HG03135 (cell line): ENCODE data around the gene SLC44A1.

Experiments used
- ATAC-seq: cut with Tn5 transposase; IDR thresholded peaks from one replicate; pipeline ENCODE4 v1.9.1; 2021; ENCODE audit warnings: mild to moderate bottlenecking, moderate library complexity; ENCODE audit not compliant: unreplicated experiment

SLC44A1 gene

GRCh38 chr9:105421154-105421553, 176.7 kb downstream of the SLC44A1 start:
- no peak for ATAC-seq

- no peak for ATAC-seq
These were observed 177.4 kb downstream of the SLC44A1 start for GRCh38 chr9:105421864-105422263.

GRCh38 chr9:105425816-105426433, 181.5 kb downstream of the SLC44A1 start:
- ATAC-seq: peak; percentile 67

- ATAC-seq: no peak
These were observed 182.2 kb downstream of the SLC44A1 start for GRCh38 chr9:105426657-105427056.

- no peak for ATAC-seq
These were observed 187.2 kb downstream of the SLC44A1 start for GRCh38 chr9:105431424-105432246.

- ATAC-seq: no peak
These were observed 187.9 kb downstream of the SLC44A1 start for GRCh38 chr9:105432247-105432842.

GRCh38 chr9:105435453-105435852, 191.0 kb downstream of the SLC44A1 start:
- ATAC-seq: no peak

GRCh38 chr9:105436783-105437182, 192.3 kb downstream of the SLC44A1 start:
- no peak for ATAC-seq

GRCh38 chr9:105437704-105438103, 193.3 kb downstream of the SLC44A1 start:
- no peak for ATAC-seq

GRCh38 chr9:105438141-105438806, 193.8 kb downstream of the SLC44A1 start:
- ATAC-seq: no peak

- no peak for ATAC-seq
These were observed 195.0 kb downstream of the SLC44A1 start for GRCh38 chr9:105439428-105439827.

- ATAC-seq: no peak
These were observed 197.2 kb downstream of the SLC44A1 start for GRCh38 chr9:105441616-105442160.

GRCh38 chr9:105443121-105443520, 198.7 kb downstream of the SLC44A1 start:
- ATAC-seq: no peak

GRCh38 chr9:105444130-105444529, 199.7 kb downstream of the SLC44A1 start:
- ATAC-seq: no peak

- no peak for ATAC-seq
These were observed 200.9 kb downstream of the SLC44A1 start for GRCh38 chr9:105445203-105445881.

GRCh38 chr9:105447386-105447813, 202.9 kb downstream of the SLC44A1 start:
- ATAC-seq: no peak

- ATAC-seq: peak; percentile 94
These were observed 203.7 kb downstream of the SLC44A1 start, which contains the start of gene FSD1L for GRCh38 chr9:105447814-105448812. FSD1L (plus strand) TSS chr9:105448034; CDS start chr9:105448221, 187 bp downstream.

- ATAC-seq: no peak
These were observed 204.6 kb downstream of the SLC44A1 start for GRCh38 chr9:105449081-105449480.

- ATAC-seq: no peak
These were observed 207.7 kb downstream of the SLC44A1 start for GRCh38 chr9:105452185-105452584.
